Trophoblast cell (in vitro differentiated cells and primary cell): Measurements from ENCODE around the gene APP.

Experiments used
- DNase-seq, 2 donors: peaks; one replicate each; pipeline ENCODE4 v3.0.0-alpha.2; 2016
- H2AFZ ChIP-seq: 2 replicates; pipeline ENCODE4 v1.6.1; 2013; ENCODE audit warnings: low read length, moderate library complexity, mild to moderate bottlenecking; ENCODE audit not compliant: insufficient read depth, poor library complexity
- H2AK5ac ChIP-seq: 2 replicates; pipeline ENCODE4 v1.6.1; 2013; ENCODE audit warnings: mild to moderate bottlenecking, low read length
- H2BK120ac ChIP-seq: 2 replicates; pipeline ENCODE4 v1.6.1; 2013; ENCODE audit warnings: low read length, mild to moderate bottlenecking, moderate library complexity; ENCODE audit not compliant: insufficient read depth, poor library complexity
- H2BK12ac ChIP-seq: 2 replicates; pipeline ENCODE4 v1.6.1; 2013; ENCODE audit warnings: mild to moderate bottlenecking, low read length, moderate library complexity
- H2BK5ac ChIP-seq: 2 replicates; pipeline ENCODE4 v1.6.1; 2013; ENCODE audit warnings: low read length, low read depth, moderate library complexity, mild to moderate bottlenecking; ENCODE audit not compliant: poor library complexity
- H3K14ac ChIP-seq: 2 replicates; pipeline ENCODE4 v1.6.1; 2013; ENCODE audit warnings: mild to moderate bottlenecking, low read length
- H3K18ac ChIP-seq: 2 replicates; pipeline ENCODE4 v1.6.1; 2013; ENCODE audit warnings: mild to moderate bottlenecking, low read length
- H3K23ac ChIP-seq: 2 replicates; pipeline ENCODE4 v1.6.1; 2013; ENCODE audit warnings: low read length
- H3K27ac ChIP-seq: 2 replicates; pipeline ENCODE4 v1.5.1; 2013; ENCODE audit warnings: low read depth, mild to moderate bottlenecking, inconsistent platforms, low read length, moderate library complexity
- H3K27me3 ChIP-seq: 2 replicates; pipeline ENCODE4 v1.6.1; 2013; ENCODE audit warnings: inconsistent platforms, mild to moderate bottlenecking, low read length, moderate library complexity; ENCODE audit not compliant: insufficient read depth
- H3K36me3 ChIP-seq, 2 experiments: 1 replicate in 1 of 2; 2 replicates in 1 of 2; pipeline ENCODE4 v1.6.1; 2013; ENCODE audit warnings: low read length in 2 of 2, mild to moderate bottlenecking in 2 of 2, moderate library complexity in 1 of 2; ENCODE audit not compliant: insufficient read depth in 2 of 2, control insufficient read depth in 1 of 2
- H3K4ac ChIP-seq: 2 replicates; pipeline ENCODE4 v1.6.1; 2013; ENCODE audit warnings: low read depth, mild to moderate bottlenecking, low read length, moderate library complexity
- H3K4me1 ChIP-seq, 2 experiments: 1 replicate in 1 of 2; 2 replicates in 1 of 2; pipeline ENCODE4 v1.6.1; 2013; ENCODE audit warnings: low read length in 2 of 2, mild to moderate bottlenecking in 2 of 2, moderate library complexity in 1 of 2; ENCODE audit not compliant: insufficient read depth in 2 of 2, control insufficient read depth in 1 of 2
- H3K4me2 ChIP-seq: 2 replicates; pipeline ENCODE4 v1.6.1; 2013; ENCODE audit warnings: inconsistent platforms, mild to moderate bottlenecking, low read length, moderate library complexity
- H3K4me3 ChIP-seq: 2 replicates; pipeline ENCODE4 v1.5.1; 2013; ENCODE audit warnings: mild to moderate bottlenecking, low read depth, low read length, inconsistent platforms
- H3K79me1 ChIP-seq: one replicate; pipeline ENCODE4 v1.6.1; 2013; ENCODE audit warnings: low read length
- H3K79me2 ChIP-seq: 2 replicates; pipeline ENCODE4 v1.6.1; 2013; ENCODE audit warnings: low read length, mild to moderate bottlenecking; ENCODE audit not compliant: control insufficient read depth, insufficient read depth, poor library complexity
- H3K9ac ChIP-seq: 2 replicates; pipeline ENCODE4 v1.6.1; 2013; ENCODE audit warnings: mild to moderate bottlenecking, low read length
- H3K9me3 ChIP-seq: 2 replicates; pipeline ENCODE4 v1.6.1; 2013; ENCODE audit warnings: low read depth, mild to moderate bottlenecking, control low read depth, inconsistent platforms, low read length; ENCODE audit not compliant: insufficient read depth
- H4K12ac ChIP-seq: 2 replicates; pipeline ENCODE4 v1.6.1; 2013; ENCODE audit warnings: low read depth, mild to moderate bottlenecking, low read length, moderate library complexity
- H4K8ac ChIP-seq: 2 replicates; pipeline ENCODE4 v1.6.1; 2013; ENCODE audit warnings: low read depth, mild to moderate bottlenecking, low read length, moderate library complexity
- H4K91ac ChIP-seq: one replicate; pipeline ENCODE4 v1.6.1; 2013; ENCODE audit warnings: low read depth, mild to moderate bottlenecking, low read length, moderate library complexity
- WGBS: extraction: QIAGEN DNeasy Blood & Tissue Kit; methylation state at CpG from one replicate; pipeline ENCODE4 v1.1.7; 2013; ENCODE audit warnings: missing lambda C conversion rate; ENCODE audit not compliant: insufficient read length, insufficient coverage; ENCODE audit errors: extremely low coverage; 5-methylcytosine and 5-hydroxymethylcytosine counted together

The APP gene

DNA sequence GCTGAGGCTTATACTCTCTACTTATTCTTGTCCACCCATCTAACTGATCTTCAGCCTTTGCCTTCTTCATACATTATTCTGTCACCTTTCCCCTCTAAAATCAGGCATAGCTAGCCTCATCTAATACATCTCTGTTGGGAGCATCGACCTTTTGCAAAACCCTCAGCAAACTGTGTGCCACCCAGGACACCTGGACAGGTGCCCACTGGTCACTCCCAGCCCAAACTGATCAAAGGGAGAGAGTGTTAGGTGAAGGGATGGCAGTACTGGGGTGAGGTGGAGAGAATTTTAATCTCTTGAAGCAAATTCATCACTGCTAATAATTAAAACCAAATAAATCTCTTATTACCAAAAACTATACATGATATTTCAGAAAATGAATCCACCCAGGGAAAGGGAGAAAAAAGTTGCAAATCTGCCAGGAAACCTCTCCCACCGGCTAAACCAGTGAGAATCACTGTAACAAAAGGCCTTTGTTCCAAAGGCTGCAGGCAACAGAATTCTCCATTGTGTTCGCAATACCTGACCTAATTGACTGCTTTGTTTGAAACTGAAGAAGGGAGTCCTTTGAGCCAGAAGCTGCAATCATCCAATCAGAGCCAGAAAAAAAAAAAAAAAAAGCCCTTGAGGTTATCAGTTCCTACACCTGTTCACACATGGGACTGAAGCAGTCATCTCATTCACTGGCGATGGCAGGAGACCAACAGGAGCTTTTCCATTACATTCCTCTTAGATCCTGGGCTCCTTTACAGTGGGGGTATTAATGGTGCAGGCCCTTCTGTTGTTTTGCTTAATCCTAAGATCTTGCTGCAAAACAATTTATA lies 172.6 kb downstream of the APP start:
- no peak for DNase-seq
- Histone ChIP-seq H3K27ac (no peak overlapping the region), H2BK12ac (no peak overlapping the region), H3K36me3 (peaks cover 6 to 10% of the 10 kb centered on the region in 2 experiments), H3K9ac (no peak overlapping the region), H3K9me3 (no peaks in the 10 kb centered on the region), H2BK120ac (no peak overlapping the region), H3K4me1 (no peaks in the 10 kb centered on the region), H3K79me1 (no peaks in the 10 kb centered on the region), H2BK5ac (no peak overlapping the region), H4K91ac (no peak overlapping the region), H3K23ac (no peak overlapping the region), H3K27me3 (no peaks in the 10 kb centered on the region), H4K8ac (no peak overlapping the region), H3K18ac (no peak overlapping the region), H3K4me2 (no peak overlapping the region), H3K4me3 (no peak overlapping the region), H3K4ac (no peak overlapping the region), H2AFZ (no peak overlapping the region), H4K12ac (no peak overlapping the region), H3K14ac (no peak overlapping the region), H2AK5ac (no peak overlapping the region), H3K79me2 (no peaks in the 10 kb centered on the region)
- no CpG with 5 or more reads among the region's 4 CpGs for WGBS

- Histone ChIP-seq H3K27me3 (no peaks in the 10 kb centered on the region), H4K12ac (no peak overlapping the region), H4K8ac (no peak overlapping the region), H3K23ac (no peak overlapping the region), H3K4me3 (no peak overlapping the region), H2BK12ac (no peak overlapping the region), H3K14ac (no peak overlapping the region), H3K4me1 (no peaks in the 10 kb centered on the region), H3K27ac (no peak overlapping the region), H2BK5ac (no peak overlapping the region), H3K18ac (no peak overlapping the region), H3K4ac (no peak overlapping the region), H3K9me3 (no peaks in the 10 kb centered on the region), H2AFZ (no peak overlapping the region), H3K4me2 (no peak overlapping the region), H4K91ac (no peak overlapping the region), H3K9ac (no peak overlapping the region), H3K79me1 (no peaks in the 10 kb centered on the region), H2BK120ac (no peak overlapping the region), H3K79me2 (no peaks in the 10 kb centered on the region), H2AK5ac (no peak overlapping the region), H3K36me3 (peaks cover 3 to 11% of the 10 kb centered on the region in 2 experiments)
- DNase-seq = no peak
- no CpG with 5 or more reads among the region's 9 CpGs for WGBS
These were observed 175.3 kb downstream of the APP start for GRCh38 chr21:25995278-25995677.

- H2AK5ac ChIP-seq = no peak overlapping the region
- no peak overlapping the region for H3K27ac ChIP-seq
These were observed 175.8 kb downstream of the APP start for GRCh38 chr21:25994758-25995163.

DNA sequence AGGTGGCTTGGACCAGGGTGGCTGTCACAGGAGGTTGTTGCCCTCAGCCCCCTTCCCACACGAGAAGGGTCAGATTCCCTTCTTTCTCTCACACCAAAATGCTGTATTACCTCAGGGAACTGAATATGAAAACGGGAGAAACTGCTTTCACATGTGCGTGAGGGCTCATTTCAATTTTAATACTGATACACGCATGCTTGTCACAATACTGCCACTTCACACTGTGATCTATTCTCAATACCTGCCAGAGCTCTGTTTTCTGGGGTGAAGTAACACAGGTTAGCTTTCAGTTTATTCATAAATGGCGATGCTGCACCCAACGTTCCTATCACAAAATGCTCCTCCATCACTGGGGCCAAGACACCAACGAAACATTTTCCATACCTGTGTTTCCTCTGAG lies 181.8 kb downstream of the APP start:
- no peak overlapping the region for H3K23ac ChIP-seq
- H3K79me2 ChIP-seq = no peaks in the 10 kb centered on the region
- H4K8ac ChIP-seq = no peak overlapping the region
- no peak overlapping the region for H3K18ac ChIP-seq
- H3K4ac ChIP-seq = no peak overlapping the region
- H3K27ac ChIP-seq = no peak overlapping the region
- H2BK5ac ChIP-seq = no peak overlapping the region
- WGBS = no CpG with 5 or more reads among the region's 7 CpGs
- H2BK120ac ChIP-seq = no peak overlapping the region
- H3K4me3 ChIP-seq = no peak overlapping the region
- H3K4me2 ChIP-seq = no peak overlapping the region
- H3K9ac ChIP-seq = no peak overlapping the region
- H2AK5ac ChIP-seq = no peak overlapping the region
- H3K9me3 ChIP-seq = no peaks in the 10 kb centered on the region
- H2AFZ ChIP-seq = no peak overlapping the region
- H3K27me3 ChIP-seq = no peaks in the 10 kb centered on the region
- H2BK12ac ChIP-seq = no peak overlapping the region
- peaks cover 4 to 9% of the 10 kb centered on the region in 2 experiments for H3K36me3 ChIP-seq
- H3K79me1 ChIP-seq = no peaks in the 10 kb centered on the region
- H4K12ac ChIP-seq = no peak overlapping the region
- DNase-seq = no peak
- H4K91ac ChIP-seq = no peak overlapping the region
- no peak overlapping the region for H3K14ac ChIP-seq
- no peaks in the 10 kb centered on the region for H3K4me1 ChIP-seq

More at GRCh38 chr21:25994758-25995163, 175.8 kb downstream of the APP start:
- Histone ChIP-seq H4K12ac (no peak overlapping the region), H3K23ac (no peak overlapping the region), H3K79me1 (no peaks in the 10 kb centered on the region), H3K4me2 (no peak overlapping the region), H4K8ac (no peak overlapping the region), H3K18ac (no peak overlapping the region), H2AFZ (no peak overlapping the region), H2BK120ac (no peak overlapping the region), H3K4me3 (no peak overlapping the region), H3K9me3 (no peaks in the 10 kb centered on the region), H3K9ac (no peak overlapping the region), H2BK12ac (no peak overlapping the region), H3K14ac (no peak overlapping the region), H3K4me1 (no peaks in the 10 kb centered on the region), H4K91ac (no peak overlapping the region), H3K27me3 (no peaks in the 10 kb centered on the region), H3K36me3 (peaks cover 3 to 9% of the 10 kb centered on the region in 2 experiments), H3K4ac (no peak overlapping the region), H2BK5ac (no peak overlapping the region), H3K79me2 (no peaks in the 10 kb centered on the region)
- WGBS = no CpG with 5 or more reads among the region's 1 CpG
- DNase-seq = no peak
